Muscle of back (tissue), 11 donors: ENCODE data around the gene PEMT. TPM values are rescaled to one million over a fixed set of nuclear protein-coding genes. Genes with fewer than 3 reads are reported as not detected.
A peak's percentile ranks its signal among the peaks of the same experiment; 100 is the strongest.

ENCODE experiments used
- DNase-seq, 3 donors: peaks; one replicate each; pipeline versions ENCODE4 v3.0.0 to v3.0.0-alpha.2; 2013
- polyA plus RNA-seq, 10 donors: library from polyadenylated mRNA; unstranded; fragments of 120-200 nt; gene quantifications; one replicate each; pipeline ENCODE4 v1.2.1, GENCODE V29; 2013; ENCODE audit not compliant: insufficient read length in 10 of 10

PEMT gene
- polyA plus RNA-seq, 10 donors: 17.6 to 24.8 (median 22.5) TPM

GRCh38 chr17:17537311-17538099 lies 54.0 kb downstream of the PEMT start:
- no peak for DNase-seq

GRCh38 chr17:17536702-17537101 lies 54.8 kb downstream of the PEMT start:
- DNase-seq: no peak

GRCh38 chr17:17535957-17536356 lies 55.6 kb downstream of the PEMT start:
- peak in 1 of 3 donors; percentile 52 for DNase-seq

GRCh38 chr17:17533901-17534441 lies 57.5 kb downstream of the PEMT start:
- no peak for DNase-seq

GRCh38 chr17:17532991-17533390 lies 58.5 kb downstream of the PEMT start:
- DNase-seq: no peak

GRCh38 chr17:17531156-17531555 lies 60.4 kb downstream of the PEMT start:
- DNase-seq: no peak

- no peak for DNase-seq
These were observed 62.5 kb downstream of the PEMT start for GRCh38 chr17:17528696-17529652.

- no peak for DNase-seq
These were observed 63.5 kb downstream of the PEMT start for GRCh38 chr17:17527956-17528500.

GRCh38 chr17:17527534-17527933 lies 64.0 kb downstream of the PEMT start:
- no peak for DNase-seq

- DNase-seq: no peak
These were observed 65.1 kb downstream of the PEMT start for GRCh38 chr17:17526369-17526768.

- no peak for DNase-seq
These were observed 65.6 kb downstream of the PEMT start for GRCh38 chr17:17525956-17526355.

- no peak for DNase-seq
These were observed 66.2 kb downstream of the PEMT start for GRCh38 chr17:17525311-17525710.

- DNase-seq: no peak
These were observed 67.6 kb downstream of the PEMT start for GRCh38 chr17:17523731-17524490.

GRCh38 chr17:17523001-17523730 lies 68.3 kb downstream of the PEMT start:
- DNase-seq: no peak

- no peak for DNase-seq
These were observed 70.8 kb downstream of the PEMT start for GRCh38 chr17:17520599-17521232.

- no peak for DNase-seq
These were observed 71.6 kb downstream of the PEMT start for GRCh38 chr17:17519886-17520285.

GRCh38 chr17:17518951-17519350 lies 72.6 kb downstream of the PEMT start:
- no peak for DNase-seq

- no peak for DNase-seq
These were observed 73.5 kb downstream of the PEMT start for GRCh38 chr17:17518014-17518413.

GRCh38 chr17:17516941-17517720 lies 74.4 kb downstream of the PEMT start:
- no peak for DNase-seq
